Stimulated activated CD8-positive, alpha-beta memory T cell treated with anti-CD3 and anti-CD28 coated beads, Interleukin-7, amount 100 ng/mL, for 24 hours (primary cell): Measurements from ENCODE around the gene COMMD3.

ENCODE experiments used
- DNase-seq: peaks from one replicate; pipeline ENCODE4 v3.0.0-alpha.2; 2020; ENCODE audit warnings: low read depth

COMMD3 gene

GRCh38 chr10:22319980-22320558, 3.9 kb downstream of the COMMD3 start:
- no peak for DNase-seq

GRCh38 chr10:22320591-22321155, 4.5 kb downstream of the COMMD3 start, which contains the start of gene BMI1:
BMI1 (plus strand) TSS chr10:22321099; CDS start chr10:22326450, 5,351 bp downstream.
- no peak for DNase-seq

GRCh38 chr10:22321156-22321923, 5.2 kb downstream of the COMMD3 start:
- no peak for DNase-seq

- DNase-seq: no peak
These were observed 5.9 kb downstream of the COMMD3 start for GRCh38 chr10:22321924-22322640.

GRCh38 chr10:22322641-22323160, 6.5 kb downstream of the COMMD3 start:
- DNase-seq: no peak

- DNase-seq: no peak
These were observed 7.5 kb downstream of the COMMD3 start for GRCh38 chr10:22323538-22324305.

- no peak for DNase-seq
These were observed 8.2 kb downstream of the COMMD3 start for GRCh38 chr10:22324413-22324812.

GRCh38 chr10:22324893-22325271, 8.7 kb downstream of the COMMD3 start:
- DNase-seq: no peak

GRCh38 chr10:22325272-22326144, 9.3 kb downstream of the COMMD3 start:
- no peak for DNase-seq

- DNase-seq: no peak
These were observed 10.0 kb downstream of the COMMD3 start for GRCh38 chr10:22326145-22326702.

GRCh38 chr10:22329150-22329549, 13.0 kb downstream of the COMMD3 start:
- DNase-seq: no peak

- DNase-seq: no peak
These were observed 16.0 kb downstream of the COMMD3 start for GRCh38 chr10:22332116-22332692.

- DNase-seq: no peak
These were observed 17.2 kb downstream of the COMMD3 start for GRCh38 chr10:22333167-22333974.

- DNase-seq: no peak
These were observed 17.7 kb downstream of the COMMD3 start for GRCh38 chr10:22333975-22334282.

GRCh38 chr10:22334414-22335172, 18.4 kb downstream of the COMMD3 start:
- DNase-seq: no peak

- no peak for DNase-seq
These were observed 19.2 kb downstream of the COMMD3 start for GRCh38 chr10:22335173-22335933.

- DNase-seq: no peak
These were observed 22.2 kb downstream of the COMMD3 start for GRCh38 chr10:22338185-22338900.
